Heart right ventricle (tissue), 16 donors: ENCODE results near the gene HOXC13. TPM values are rescaled to one million over a fixed set of nuclear protein-coding genes. Genes with fewer than 3 reads are reported as not detected.

Experiments used
- ATAC-seq, 8 donors: fragments of 200-7000 bp; cut with Tn5 transposase; one replicate each; pipeline ENCODE4 v1.9.1; 2020; ENCODE audit warnings: mild to moderate bottlenecking in 8 of 8, moderate library complexity in 8 of 8, moderate number of reproducible peaks in 1 of 8
- DNase-seq, 2 donors: peaks; one replicate each; pipeline ENCODE4 v3.0.0-alpha.2; 2020
- H3K27ac ChIP-seq, 10 donors: fragments of 200-600 bp; sonication (generic) in 2 of 10; one replicate each; pipeline versions ENCODE4 v1.5.0 to v1.8.0; 2020 to 2022; ENCODE audit warnings: mild to moderate bottlenecking in 3 of 10
- H3K27me3 ChIP-seq, 7 donors: fragments of 200-600 bp; one replicate each; pipeline ENCODE4 v1.8.0; 2021 to 2022; ENCODE audit warnings: mild to moderate bottlenecking in 2 of 7
- H3K36me3 ChIP-seq, 9 donors: fragments of 200-600 bp; sonication (generic) in 1 of 9; one replicate each; pipeline versions ENCODE4 v1.5.0 to v1.8.0; 2020 to 2022; ENCODE audit warnings: mild to moderate bottlenecking in 2 of 9
- H3K4me1 ChIP-seq, 9 donors: fragments of 200-600 bp; sonication (generic) in 1 of 9; one replicate each; pipeline versions ENCODE4 v1.5.0 to v1.8.0; 2020 to 2022; ENCODE audit warnings: mild to moderate bottlenecking in 4 of 9
- H3K4me3 ChIP-seq, 10 donors: fragments of 200-600 bp; sonication (generic) in 2 of 10; one replicate each; pipeline versions ENCODE4 v1.5.0 to v1.8.0; 2020 to 2022; ENCODE audit warnings: mild to moderate bottlenecking in 7 of 10, moderate library complexity in 2 of 10
- H3K9me3 ChIP-seq, 11 donors: fragments of 200-600 bp in 10 of 11; sonication (generic) in 2 of 11; one replicate each; pipeline versions ENCODE4 v1.5.0 to v1.8.0; 2013 to 2022; ENCODE audit warnings: mild to moderate bottlenecking in 2 of 11, control low read depth in 1 of 11, moderate library complexity in 1 of 11
- WGBS, 2 donors: extraction: QIAGEN DNeasy Blood & Tissue Kit; methylation state at CpG; one replicate each; pipeline ENCODE4 v1.1.7; 2013; ENCODE audit warnings: inconsistent platforms in 1 of 2; 5-methylcytosine and 5-hydroxymethylcytosine counted together
- intact Hi-C, 10 donors: fragments of 100-400 bp; cut with DNase I; formaldehyde crosslinking; loops; one replicate each; pipeline versions ENCODE4 v1.11.1 to v1.14.2; 2022
- polyA plus RNA-seq, 2 donors: library from polyadenylated mRNA; stranded (reverse); fragments of 200-250 nt; gene quantifications; one replicate each; pipeline ENCODE4 v1.2.3, GENCODE V29; 2013
- total RNA-seq, 10 donors: library from RNA; stranded (reverse); fragmentation: NEBNext Ultra II Directional in 3 of 10; extraction: Animal tissue kit (Norgen Biotek cat#: 25700) in 3 of 10; gene quantifications; one replicate each; pipeline versions ENCODE4 v1.2.1 to v1.2.4, GENCODE V29; 2021 to 2023
- TF ChIP-seq, protein P1 (sequence below), 9 donors: fragments of 200-600 bp; sonication (generic) in 2 of 9; IDR thresholded peaks; one replicate each; pipeline versions ENCODE4 v1.5.0 to v1.8.0; 2021 to 2022; ENCODE audit warnings: antibody characterized with exemption in 9 of 9, mild to moderate bottlenecking in 5 of 9, moderate library complexity in 1 of 9
- donor health status: Arrhythmogenic right ventricular cardiomyopathy.
- donor health status: ischemic (EF 13 %, LVEDD 7.1; RV severe dilation, severe dysfunction).
- donor health status: healthy with polysubstance abuse.
- donor health status: DM: no; HTN: yes; CAD: no.
- donor health status: DM: no; HTN: no; CAD: no.
- donor health status: ischemic (EF 25% LVEDD 6.9; RV normal size, moderate dysfunction).
- donor health status: ischemic (EF 25% LVEDD 5.7; RV mildly dilated, moderate dysfunction).
- donor health status: healthy.
- donor health status: DM: yes; HTN: yes; CAD: no.
- donor health status: Ischemic cardiomyopathy.
- donor health status: ischemic (EF 35%, LVEDD 5.7; RV mildly dilated, moderate dysfunction).
- donor health status: nonischemic (EF 11% LVEDD 7.7; RV severe dilation, severe dysfunction).
- donor health status: DM: yes; HTN: yes; CAD: no.
- donor health status: PGD.
- donor health status: ischemic (EF 29% LVEDD 5.4; RV normal size, mild dysfunction).
- donor health status: nonischemic (EF 23%, LVEDD 6.1; RV moderate dilation, normal function).

The HOXC13 gene
- total and polyA plus RNA-seq, 12 donors, result not detected

DNA sequence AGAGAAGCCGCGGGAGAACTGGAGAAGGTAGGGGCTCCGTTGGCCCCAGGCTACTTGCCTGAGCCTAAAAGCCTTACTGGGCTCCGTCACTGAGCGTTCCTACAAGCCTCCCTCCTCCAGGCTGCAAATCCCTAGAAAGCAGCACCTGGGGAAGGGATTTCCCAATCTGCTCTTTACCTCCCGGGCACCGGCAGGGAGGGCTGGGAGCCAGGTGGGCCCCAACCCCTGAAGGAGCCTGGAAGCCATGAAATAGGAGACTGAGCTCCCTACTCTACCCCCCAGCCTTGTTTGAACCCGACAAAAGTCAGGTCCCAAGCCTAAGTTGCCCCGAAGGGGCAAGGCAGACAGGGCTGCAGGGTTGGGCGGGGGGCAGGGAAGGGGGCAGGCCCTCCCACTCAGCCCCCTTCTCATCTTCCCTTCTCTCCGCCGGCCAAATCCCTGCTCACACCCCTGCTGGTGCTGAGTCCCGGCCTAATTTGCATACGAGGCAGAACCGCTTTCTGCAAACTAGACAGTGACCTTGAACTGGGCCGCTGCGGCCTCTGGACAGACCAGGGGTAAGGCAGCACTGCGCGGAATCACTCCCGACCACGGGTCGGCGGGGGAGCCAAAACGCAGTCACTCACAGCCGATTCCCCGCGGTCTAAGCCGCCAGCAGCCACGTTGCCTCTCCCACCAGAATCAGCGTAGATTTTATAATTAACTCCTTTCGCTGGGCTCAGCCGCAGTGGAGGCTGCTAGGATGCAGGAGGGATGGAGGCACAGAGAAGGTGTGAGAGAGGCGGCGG lies 12.4 kb downstream of the HOXC13 start:
- WGBS, 2 donors, result 3% methylated on average over 34 of the region's 34 CpGs
- no peak overlapping the region for H3K27ac ChIP-seq
- peaks cover 0 to 22% (median 10%) of the 10 kb centered on the region in 9 donors for H3K4me1 ChIP-seq
- H3K36me3 ChIP-seq, result no peaks in the 10 kb centered on the region
- H3K9me3 ChIP-seq, result no peaks in the 10 kb centered on the region
- no peak overlapping the region for H3K4me3 ChIP-seq
- H3K27me3 ChIP-seq, result peaks cover 79 to 100% (median 100%) of the 10 kb centered on the region in 7 donors
- ATAC-seq, result no peak
- intact Hi-C loops, result no loop called here
- DNase-seq, result no peak
- TF ChIP-seq, protein P1, sequence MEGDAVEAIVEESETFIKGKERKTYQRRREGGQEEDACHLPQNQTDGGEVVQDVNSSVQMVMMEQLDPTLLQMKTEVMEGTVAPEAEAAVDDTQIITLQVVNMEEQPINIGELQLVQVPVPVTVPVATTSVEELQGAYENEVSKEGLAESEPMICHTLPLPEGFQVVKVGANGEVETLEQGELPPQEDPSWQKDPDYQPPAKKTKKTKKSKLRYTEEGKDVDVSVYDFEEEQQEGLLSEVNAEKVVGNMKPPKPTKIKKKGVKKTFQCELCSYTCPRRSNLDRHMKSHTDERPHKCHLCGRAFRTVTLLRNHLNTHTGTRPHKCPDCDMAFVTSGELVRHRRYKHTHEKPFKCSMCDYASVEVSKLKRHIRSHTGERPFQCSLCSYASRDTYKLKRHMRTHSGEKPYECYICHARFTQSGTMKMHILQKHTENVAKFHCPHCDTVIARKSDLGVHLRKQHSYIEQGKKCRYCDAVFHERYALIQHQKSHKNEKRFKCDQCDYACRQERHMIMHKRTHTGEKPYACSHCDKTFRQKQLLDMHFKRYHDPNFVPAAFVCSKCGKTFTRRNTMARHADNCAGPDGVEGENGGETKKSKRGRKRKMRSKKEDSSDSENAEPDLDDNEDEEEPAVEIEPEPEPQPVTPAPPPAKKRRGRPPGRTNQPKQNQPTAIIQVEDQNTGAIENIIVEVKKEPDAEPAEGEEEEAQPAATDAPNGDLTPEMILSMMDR (IDR thresholded peaks at IDR 0.05), result no peak

DNA sequence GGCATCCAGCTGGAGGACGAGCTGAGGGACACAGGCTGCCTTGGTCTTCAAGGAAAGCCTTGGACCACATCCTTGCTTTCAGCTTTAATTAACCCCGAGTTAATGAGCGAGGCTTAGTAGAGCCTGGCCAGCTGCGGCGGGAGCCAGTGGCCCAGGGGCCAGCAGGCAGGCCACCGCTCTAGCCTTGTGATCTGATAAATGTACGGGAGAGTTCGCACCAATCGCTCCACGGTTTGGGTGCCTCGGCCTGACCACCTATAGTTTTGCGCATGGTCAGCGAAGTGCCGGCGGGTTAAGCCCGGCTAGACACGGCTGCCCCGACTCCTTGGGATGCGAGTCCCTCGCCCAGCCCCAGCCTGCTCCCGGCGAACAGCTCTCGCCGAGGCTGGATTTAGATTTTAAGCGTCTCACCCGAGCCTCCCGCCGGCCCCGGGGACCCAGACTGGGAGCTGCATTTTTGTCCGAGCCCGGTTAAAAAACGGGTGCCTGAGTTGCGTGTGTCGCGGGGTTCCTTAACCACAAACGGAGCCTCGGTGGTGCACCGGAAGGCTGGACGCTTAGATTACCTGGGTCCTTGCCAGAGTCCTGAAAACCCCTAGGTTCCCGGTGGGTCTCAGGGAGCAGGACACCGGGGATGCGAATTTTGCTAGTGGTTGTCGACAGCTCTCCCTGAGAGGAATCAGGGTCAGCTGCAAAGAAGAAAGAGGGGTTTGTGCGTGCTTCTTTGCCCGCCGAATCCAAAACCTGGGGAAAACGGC lies 13.1 kb downstream of the HOXC13 start:
- ATAC-seq, result no peak
- Histone ChIP-seq H3K27me3 (peaks cover 79 to 100% (median 100%) of the 10 kb centered on the region in 7 donors), H3K4me3 (no peak overlapping the region), H3K27ac (no peak overlapping the region), H3K36me3 (no peaks in the 10 kb centered on the region), H3K4me1 (peaks cover 0 to 22% (median 10%) of the 10 kb centered on the region in 9 donors), H3K9me3 (no peaks in the 10 kb centered on the region)
- intact Hi-C loops, result no loop called here
- TF ChIP-seq, protein P1 (IDR thresholded peaks at IDR 0.05), result no peak
- 2 to 4% methylated on average over 47 of the region's 47 CpGs for WGBS, 2 donors
- DNase-seq, result no peak

DNA sequence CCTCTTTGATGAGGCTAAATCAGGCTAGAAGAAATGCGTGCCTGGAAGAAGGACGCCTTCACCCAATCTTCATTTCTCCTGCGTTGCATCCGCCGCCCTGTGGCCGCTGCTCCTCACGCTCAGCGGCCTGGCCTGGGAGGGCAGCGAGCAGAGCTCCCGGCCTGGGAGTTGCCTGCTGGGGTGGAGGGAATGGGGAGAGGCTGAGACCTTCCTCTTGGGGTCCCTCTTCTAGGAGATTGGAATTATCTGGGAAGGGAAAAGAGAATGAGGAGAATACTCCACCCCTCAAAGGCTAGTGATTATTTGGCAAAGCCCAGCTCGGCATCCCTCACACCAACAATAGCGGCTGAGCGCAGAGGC lies 13.7 kb downstream of the HOXC13 start:
- DNase-seq (no peak), ATAC-seq (no peak)

More for the DNA sequence above, 13.7 kb downstream of the HOXC13 start:
- TF ChIP-seq, protein P1 (IDR thresholded peaks at IDR 0.05), result no peak
- whole genome bisulfite sequencing, 2 donors, result 8 to 10% methylated on average over 13 of the region's 13 CpGs
- Histone ChIP-seq H3K4me3 (no peak overlapping the region), H3K27me3 (peaks cover 79 to 100% (median 100%) of the 10 kb centered on the region in 7 donors), H3K27ac (no peak overlapping the region), H3K9me3 (no peaks in the 10 kb centered on the region), H3K36me3 (no peaks in the 10 kb centered on the region), H3K4me1 (peaks cover 0 to 22% (median 10%) of the 10 kb centered on the region in 9 donors)
- intact Hi-C loops, result no loop called here
